Right ventricle myocardium superior (tissue), 1 donor: Measurements from ENCODE around the gene OR8B12. TPM values are rescaled to one million over a fixed set of nuclear protein-coding genes. Genes with fewer than 3 reads are reported as not detected.

Source experiments
- ATAC-seq: fragments of 200-7000 bp; cut with Tn5 transposase; one replicate; pipeline ENCODE4 v1.9.1; 2020; ENCODE audit warnings: mild to moderate bottlenecking; ENCODE audit not compliant: poor library complexity
- DNase-seq: peaks from one replicate; pipeline ENCODE4 v3.0.0-alpha.2; 2020
- intact Hi-C: fragments of 100-400 bp; cut with DNase I; formaldehyde crosslinking; loops from one replicate; pipeline ENCODE4 v1.11.2; 2022
- long read RNA-seq: library from polyadenylated mRNA; unstranded; transcript quantifications from one replicate; pipeline ENCODE4 v2.0.0, GENCODE V29; 2021
- total RNA-seq: library from RNA; stranded (reverse); fragmentation: NEBNext Ultra II Directional; extraction: Animal tissue kit (Norgen Biotek cat#: 25700); gene quantifications from one replicate; pipeline ENCODE4 v1.2.1, GENCODE V29; 2021
- donor health status: DM: no; HTN: yes; CAD: no; lungs with severe emphysema.

The OR8B12 gene, protein sequence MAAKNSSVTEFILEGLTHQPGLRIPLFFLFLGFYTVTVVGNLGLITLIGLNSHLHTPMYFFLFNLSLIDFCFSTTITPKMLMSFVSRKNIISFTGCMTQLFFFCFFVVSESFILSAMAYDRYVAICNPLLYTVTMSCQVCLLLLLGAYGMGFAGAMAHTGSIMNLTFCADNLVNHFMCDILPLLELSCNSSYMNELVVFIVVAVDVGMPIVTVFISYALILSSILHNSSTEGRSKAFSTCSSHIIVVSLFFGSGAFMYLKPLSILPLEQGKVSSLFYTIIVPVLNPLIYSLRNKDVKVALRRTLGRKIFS
- not detected for total RNA-seq
- long read RNA-seq: 0 reads

DNA sequence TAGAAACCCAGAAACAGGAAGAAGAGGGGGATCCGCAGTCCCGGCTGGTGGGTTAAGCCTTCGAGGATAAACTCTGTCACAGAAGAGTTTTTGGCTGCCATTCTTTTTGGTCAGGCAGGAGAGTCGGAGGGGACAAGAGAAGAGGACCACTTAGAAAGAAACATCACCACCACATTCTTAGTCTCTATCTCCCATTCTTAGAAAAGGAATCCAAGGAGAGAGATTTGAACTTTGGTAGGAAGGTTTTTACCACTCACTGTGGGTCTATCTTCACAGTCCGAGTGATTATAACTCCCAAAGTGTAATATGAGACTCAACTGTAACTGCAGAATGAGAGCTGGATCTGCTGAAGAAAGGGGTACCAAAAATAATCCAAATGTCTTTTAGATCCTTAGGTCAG is at the start of gene OR8B12:
OR8B12 (minus strand) TSS at position 101 of the 400 bp plus-strand sequence; CDS start at position 101, 0 bp downstream.
- no peak for ATAC-seq
- no peak for DNase-seq
- intact Hi-C loops: no loop called here

DNA sequence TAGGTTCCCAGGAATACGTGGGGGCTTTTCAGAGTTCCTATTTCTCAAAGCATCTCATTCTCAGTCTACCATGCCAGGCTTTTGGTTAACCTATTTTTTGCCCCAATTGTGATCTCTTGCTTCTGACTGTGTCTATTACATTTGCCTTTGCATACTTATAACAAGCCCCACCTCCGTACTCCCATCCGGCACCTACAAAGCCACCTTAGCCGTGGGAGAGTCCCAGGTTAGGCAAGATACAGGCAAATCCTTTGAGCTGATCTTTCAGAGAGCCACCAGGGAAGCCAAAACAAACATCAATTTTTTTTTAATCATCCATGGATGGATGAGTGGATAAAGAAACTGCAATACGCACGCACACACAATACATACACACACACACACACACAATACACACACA is 49.2 kb upstream of the OR8B12 start:
- DNase-seq (no peak), ATAC-seq (no peak)
- intact Hi-C loops: no loop called here

DNA sequence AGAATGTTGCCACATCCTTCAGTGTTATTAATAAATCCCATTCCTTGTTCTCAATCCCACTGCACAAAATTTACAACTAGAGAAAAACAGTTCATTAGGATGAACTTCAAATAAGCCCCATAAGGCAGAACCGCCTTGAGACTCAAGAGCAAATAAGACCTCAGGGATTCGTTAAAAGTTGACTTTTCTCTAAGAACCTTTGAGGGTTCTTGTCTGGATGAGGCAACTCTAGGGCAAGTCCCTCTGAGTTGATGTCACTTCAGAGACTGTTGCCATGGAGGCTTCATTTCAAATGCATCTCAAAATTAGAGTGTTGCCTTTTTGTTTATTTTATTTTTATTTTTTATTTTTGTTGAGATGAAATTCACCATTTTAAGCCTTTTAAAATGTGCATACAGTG is 48.0 kb upstream of the OR8B12 start:
- ATAC-seq: no peak

DNA sequence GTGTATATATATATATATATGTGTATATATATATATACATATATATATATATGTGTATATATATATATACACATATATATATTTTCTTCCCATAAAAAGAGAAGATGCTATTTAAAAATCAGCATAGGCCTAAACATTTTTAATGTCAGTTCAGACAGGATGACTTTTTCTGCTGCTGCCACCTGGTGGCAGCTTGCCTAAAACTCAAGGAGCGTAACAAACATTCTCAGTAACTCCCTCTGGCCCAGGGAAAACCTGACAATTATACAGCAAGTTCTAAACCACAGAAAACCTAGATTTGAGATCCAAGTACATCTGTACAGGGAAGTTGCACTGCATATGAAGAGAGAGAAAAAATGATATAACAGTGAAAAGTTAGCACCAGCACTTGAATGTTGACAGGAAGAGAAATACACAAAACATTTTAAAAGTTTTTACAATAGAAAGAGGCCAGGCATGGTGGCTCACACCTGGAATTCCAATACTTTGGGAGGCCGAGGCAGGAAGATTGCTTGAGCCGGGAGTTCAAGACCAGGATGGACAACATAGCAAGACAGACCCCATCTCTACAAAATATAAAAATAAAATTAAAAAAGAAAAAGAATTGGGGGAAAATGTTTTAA is 42.9 kb upstream of the OR8B12 start:
- no peak for ATAC-seq
- DNase-seq: peak; percentile 72
- intact Hi-C loops: loop anchor here (10.0 kb wide), 1 partner anchor 512 kb away; no protein-coding TSS in a partner anchor

More for the DNA sequence above, 48.0 kb upstream of the OR8B12 start:
- intact Hi-C loops: no loop called here
- no peak for DNase-seq

DNA sequence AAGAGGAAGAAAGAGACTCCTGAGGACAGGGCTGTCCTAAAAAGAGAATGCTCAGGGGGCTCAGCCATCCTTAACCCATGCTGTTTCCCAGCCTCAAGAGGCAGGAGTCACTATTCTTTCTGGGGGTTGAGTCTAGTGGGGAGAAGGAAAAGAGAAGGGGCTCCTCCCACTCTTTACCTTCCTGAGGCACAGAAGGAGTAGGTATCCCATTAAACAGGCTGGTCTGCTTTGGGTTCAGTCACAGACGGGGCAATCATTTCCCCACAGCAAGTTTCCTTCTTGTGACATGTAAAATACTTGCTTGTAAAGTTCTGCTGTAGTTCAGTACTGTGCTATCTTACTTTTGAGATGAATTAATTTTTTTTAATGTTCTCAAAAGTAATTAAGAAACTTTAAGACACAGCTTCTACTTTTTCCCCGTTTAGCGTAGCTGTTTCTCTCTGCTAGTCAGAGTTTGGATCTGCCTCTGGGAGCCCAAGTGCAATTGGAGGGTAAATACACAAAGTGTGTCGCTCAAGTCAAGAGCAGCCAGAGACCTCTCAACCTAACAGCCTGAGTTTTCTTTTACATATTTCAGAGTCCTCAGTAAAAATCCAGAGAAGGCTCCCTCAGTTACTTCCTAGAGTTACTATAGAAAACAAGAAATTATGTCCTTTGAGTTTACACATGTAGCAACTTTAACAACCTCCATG is 41.4 kb upstream of the OR8B12 start:
- intact Hi-C loops: loop anchor here (5.0 to 10.0 kb wide), 2 partner anchors 173 to 510 kb away; no protein-coding TSS in a partner anchor
- ATAC-seq (no peak), DNase-seq (no peak)

DNA sequence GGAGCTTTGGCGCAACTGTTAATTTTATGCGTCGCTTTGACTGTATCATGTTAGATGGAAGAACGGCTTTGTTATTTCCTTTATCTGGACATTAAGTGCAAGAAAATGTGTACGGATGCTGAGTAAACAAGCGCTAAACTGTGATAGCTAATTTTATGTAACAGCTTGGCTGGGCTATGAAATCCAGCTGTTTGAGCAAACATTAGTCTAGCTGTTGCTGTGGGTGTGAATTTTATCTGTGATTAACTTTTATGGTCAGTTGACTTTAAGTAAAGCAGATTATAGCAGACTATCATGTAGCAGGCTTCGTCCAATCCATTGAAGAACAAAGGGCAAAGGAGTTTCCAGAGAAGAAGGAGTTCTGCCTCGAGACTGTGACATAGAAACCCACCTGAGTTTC is 40.3 kb upstream of the OR8B12 start:
- ATAC-seq: no peak

DNA sequence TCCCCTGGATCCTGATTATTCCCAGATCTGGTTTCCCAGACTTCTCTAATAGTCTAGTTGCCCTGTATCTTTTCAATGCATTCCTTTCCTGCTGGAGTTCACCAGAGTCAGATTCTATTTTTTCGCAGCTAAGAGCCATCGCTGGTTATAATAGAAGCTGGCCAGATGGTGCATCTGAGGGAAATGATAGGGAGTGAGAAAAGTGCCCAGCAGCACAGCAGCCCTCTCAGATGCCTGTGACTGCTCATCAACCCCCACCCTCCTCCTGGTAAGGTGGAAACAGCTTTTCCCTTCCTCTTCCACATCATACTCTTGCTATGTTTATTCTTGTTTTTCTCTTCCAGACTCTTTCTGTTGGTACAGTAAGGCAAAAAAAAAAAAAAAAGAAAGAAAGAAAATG is 39.1 kb upstream of the OR8B12 start:
- DNase-seq (no peak), ATAC-seq (no peak)
- intact Hi-C loops: loop anchor here (5.0 to 10.0 kb wide), 2 partner anchors 170 to 508 kb away; no protein-coding TSS in a partner anchor

More for the DNA sequence above, 40.3 kb upstream of the OR8B12 start:
- intact Hi-C loops: loop anchor here (5.0 to 10.0 kb wide), 2 partner anchors 171 to 509 kb away; no protein-coding TSS in a partner anchor
- no peak for DNase-seq

DNA sequence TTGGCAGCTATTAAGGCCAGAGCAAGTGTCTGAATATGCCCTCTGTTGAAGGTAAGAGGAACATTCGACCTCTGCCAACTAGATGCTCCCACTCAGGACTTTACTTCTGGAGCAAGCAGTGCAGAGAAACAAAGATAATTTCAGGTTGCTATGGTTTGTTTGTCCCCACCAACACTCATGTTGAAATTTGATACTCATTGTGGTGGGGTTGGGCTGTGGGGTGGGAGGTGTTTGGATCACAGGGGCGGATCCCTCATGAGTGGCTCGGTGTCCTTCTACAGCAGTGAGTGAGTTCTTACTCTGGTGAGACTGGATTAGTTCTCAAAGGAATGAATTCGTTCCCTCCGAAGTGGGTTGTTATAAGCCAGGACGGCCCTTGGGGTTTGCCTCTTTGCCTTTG is 38.4 kb upstream of the OR8B12 start:
- intact Hi-C loops: loop anchor here (5.0 to 10.0 kb wide), 2 partner anchors 170 to 507 kb away; no protein-coding TSS in a partner anchor
- DNase-seq (no peak), ATAC-seq (no peak)

DNA sequence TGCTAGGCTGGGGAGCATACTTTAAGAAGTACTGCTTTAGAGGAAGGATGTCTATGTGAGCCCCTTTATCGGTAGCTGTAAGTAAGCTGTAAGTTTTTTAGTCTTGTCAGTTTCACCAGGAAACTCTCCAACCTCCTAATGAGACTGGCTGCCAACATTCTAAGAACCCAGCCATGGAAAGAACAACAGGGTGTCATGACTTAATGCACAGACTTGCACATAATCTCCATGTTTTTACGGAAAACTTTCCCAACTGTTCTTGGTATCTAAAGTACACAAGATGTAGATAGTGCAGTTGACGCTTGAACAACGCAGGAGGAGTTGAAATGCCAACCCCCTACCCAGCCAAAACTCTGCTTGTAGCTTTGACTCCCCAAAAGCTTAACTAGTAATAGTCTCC is 35.3 kb upstream of the OR8B12 start:
- DNase-seq (no peak), ATAC-seq (no peak)
- intact Hi-C loops: no loop called here

DNA sequence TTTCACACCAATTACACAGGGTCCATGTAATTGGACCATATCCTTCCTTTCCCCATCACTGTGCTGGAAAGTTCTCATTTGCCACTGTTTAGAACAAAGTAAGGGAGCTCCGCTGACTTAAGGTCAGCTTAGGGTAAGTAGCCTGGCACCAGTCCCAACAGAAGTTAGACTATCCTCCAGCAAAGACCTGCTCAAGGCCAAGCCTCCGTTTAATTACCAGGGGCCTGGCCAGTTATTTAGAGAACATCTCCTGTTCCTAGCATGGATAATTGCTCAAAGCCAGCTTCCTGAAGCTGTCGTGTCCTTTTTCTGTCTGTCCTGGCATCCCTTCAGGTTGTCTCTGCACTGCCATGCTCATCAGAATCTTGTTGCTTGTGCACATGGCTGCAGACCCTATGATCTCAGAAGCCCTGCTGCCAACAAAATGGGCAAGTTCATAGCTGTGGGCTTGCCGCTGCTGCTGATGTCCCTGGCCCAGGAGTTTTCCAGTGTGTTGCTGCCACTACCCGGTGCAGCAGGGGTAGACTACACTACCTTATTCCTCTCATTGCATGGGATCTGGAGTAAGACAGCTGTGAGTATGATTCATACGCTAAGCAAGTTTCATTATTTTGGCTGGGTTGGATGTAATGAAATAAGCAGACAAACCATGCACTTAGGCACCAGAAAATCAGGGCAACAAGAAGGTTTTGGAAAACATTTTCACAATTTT is 34.4 kb upstream of the OR8B12 start:
- no peak for DNase-seq
- intact Hi-C loops: no loop called here
- ATAC-seq: no peak

DNA sequence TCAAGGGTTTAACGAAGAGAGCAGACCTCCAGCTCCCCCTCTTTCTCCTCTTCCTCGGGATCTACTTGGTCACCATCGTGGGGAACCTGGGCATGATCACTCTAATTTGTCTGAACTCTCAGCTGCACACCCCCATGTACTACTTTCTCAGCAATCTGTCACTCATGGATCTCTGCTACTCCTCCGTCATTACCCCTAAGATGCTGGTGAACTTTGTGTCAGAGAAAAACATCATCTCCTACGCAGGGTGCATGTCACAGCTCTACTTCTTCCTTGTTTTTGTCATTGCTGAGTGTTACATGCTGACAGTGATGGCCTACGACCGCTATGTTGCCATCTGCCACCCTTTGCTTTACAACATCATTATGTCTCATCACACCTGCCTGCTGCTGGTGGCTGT is 26.7 kb upstream of the OR8B12 start:
- no peak for ATAC-seq
- intact Hi-C loops: no loop called here

DNA sequence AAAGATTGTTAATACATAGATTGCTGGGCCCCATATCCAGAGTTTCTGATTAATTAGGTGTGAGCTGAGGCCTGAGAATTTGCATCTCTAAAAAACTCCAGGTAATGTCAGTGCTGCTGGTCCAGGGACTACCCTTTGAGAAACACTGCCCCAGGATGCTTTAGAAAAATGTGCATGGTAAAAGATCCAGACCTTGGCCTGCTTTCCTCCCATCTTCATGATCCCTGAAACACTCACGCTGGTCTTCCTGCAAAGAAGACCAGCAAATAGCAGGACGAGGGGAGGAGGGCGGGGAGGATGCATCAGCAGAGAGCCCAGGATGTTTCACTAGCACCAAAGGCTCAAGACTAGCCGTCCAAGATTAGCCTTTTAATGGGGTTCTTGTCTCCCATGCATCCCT is 26.2 kb upstream of the OR8B12 start, which contains the start of gene OR8A1:
OR8A1 (plus strand) TSS at position 301 of the 400 bp plus-strand sequence. CDS start 123 bp downstream, outside the sequence.
- ATAC-seq: no peak
- intact Hi-C loops: no loop called here
- DNase-seq: no peak

More for the DNA sequence above, 26.7 kb upstream of the OR8B12 start:
- DNase-seq: no peak

DNA sequence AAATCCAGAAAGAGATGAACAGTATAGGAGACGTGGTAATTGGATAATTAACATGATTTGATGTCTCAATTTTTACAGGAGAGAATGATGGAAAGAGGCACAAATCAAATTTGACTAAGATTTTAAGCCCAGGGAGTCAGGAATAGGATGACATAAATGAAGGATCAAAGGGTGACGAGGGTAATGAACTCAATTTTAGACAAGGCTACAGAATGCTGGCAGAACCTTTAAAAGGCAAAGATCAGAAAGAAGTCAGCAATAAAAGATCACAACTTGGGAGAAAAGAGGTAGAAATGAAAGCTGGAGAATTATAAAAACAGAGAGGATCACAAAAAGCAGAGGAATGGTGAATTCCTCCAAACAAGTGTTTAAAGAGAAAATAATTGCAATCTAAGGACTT is 13.4 kb upstream of the OR8B12 start:
- intact Hi-C loops: no loop called here
- ATAC-seq: no peak
- no peak for DNase-seq

DNA sequence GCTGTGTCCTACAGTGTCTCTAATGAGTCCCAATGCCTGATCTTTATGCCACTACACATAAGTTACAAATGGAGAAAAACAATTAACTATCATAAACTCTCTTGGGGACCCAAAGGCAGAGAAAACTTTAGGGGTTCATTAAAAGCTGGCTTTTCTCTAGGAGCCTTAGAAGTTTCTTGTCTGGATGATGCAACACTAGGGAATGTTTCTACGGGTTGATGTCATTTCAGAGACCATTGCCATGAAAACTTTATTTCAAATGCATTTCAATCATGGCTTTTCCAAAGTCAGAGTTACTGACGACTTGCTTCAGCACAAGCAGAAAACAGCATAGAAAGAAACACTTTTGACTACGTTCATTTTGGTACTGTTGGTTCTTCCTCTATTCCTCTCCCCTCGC is 8.5 kb upstream of the OR8B12 start:
- DNase-seq (no peak), ATAC-seq (no peak)
- intact Hi-C loops: no loop called here

DNA sequence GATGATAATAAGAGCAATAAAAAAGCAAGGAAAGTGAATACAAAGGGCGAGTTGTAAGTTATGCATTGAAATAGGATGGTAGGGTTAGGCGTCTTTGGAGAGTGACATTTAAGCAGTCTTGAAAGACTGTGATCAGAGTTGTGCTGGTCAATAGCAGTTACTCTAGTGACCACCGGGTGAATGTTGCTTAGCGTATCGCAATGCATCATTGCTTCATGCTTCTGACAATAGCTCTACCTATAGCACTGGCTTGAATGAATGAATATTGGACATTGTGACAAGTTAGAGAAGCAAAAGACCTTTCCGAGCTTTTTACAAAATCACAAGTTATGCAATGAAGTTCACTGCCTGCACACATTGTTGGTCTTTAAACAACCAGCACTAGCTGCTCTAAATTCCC is 7.7 kb upstream of the OR8B12 start:
- DNase-seq (no peak), ATAC-seq (no peak)
- intact Hi-C loops: no loop called here

DNA sequence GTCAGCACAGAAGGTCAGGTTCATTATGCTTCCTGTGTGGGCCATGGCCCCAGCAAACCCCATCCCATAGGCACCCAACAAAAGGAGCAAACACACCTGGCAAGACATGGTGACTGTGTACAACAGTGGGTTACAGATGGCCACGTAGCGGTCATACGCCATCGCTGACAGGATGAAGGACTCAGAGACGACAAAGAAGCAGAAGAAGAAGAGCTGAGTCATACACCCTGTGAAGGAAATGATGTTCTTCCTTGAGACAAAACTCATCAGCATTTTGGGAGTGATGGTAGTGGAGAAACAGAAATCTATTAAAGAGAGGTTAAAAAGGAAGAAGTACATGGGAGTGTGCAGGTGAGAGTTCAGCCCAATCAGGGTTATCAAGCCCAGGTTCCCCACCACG is 309 bp downstream of the OR8B12 start:
- DNase-seq (no peak), ATAC-seq (no peak)
- intact Hi-C loops: no loop called here

DNA sequence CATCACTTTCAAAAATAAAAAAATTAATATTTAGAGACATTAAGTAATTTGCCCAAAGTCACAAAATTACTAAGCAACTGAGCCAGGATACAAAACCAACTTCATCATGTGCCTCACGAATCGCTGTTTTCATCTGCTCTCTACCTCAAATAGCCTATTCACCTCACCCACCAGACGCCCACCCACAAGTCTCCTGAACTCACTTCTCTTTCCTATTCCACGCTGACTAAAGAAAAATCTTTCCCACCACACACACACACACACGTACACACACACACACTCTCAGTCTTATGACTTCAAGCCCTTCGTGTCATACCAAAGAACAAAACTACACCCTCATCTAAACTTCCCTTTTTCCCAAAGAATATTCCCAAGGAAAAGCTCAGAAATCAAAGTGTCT is 2.2 kb downstream of the OR8B12 start:
- no peak for ATAC-seq
- no peak for DNase-seq
- intact Hi-C loops: no loop called here

DNA sequence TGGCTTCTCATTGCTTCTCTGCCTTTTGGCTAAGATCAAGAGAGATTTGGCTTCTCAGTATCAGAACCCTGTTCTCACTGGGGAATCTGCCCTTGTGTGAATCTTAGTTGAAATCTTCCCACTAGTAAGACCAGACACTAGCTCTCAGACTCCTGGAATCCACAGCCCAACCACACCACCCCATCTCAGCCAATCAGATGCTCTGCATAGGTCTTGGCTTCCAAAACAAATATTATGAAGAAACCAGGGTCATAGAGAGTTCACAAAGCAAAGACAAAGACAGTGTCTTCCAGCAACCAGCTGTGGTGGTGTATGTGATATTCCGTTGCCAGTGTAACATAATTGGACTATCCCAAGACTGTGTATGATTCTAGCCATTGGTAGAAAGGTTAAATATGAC is 5.4 kb downstream of the OR8B12 start:
- DNase-seq: no peak

DNA sequence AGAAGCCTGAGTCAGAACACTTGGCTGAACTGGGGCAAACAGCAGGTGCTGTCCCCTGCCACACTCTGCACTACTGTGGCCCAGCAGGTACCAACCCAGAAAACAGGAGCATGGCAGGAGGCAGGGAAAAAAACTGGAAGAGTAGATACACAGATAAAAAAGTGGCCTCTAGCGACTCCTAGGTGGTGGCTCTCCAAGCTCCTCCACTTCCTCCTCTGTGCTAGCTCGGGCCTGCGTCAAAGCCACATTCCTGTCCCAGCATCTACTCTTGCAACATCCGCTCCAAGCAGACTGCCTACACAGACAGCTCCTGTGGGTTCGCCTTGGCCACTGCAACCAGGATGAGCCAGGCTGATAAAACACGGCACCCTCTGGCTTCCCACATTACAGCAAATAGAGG is 6.9 kb downstream of the OR8B12 start:
- intact Hi-C loops: no loop called here
- DNase-seq (peak; percentile 65), ATAC-seq (peak; percentile 77)

More for the DNA sequence above, 5.4 kb downstream of the OR8B12 start:
- peak; percentile 76 for ATAC-seq
- intact Hi-C loops: no loop called here
